D721Med (cell line): ENCODE measurements around the gene HAUS2.

Experiments
- DNase-seq: peaks from one replicate; pipeline ENCODE4 v3.0.0; 2011; ENCODE audit warnings: low spot score; ENCODE audit not compliant: insufficient read length
- FAIRE-seq: peaks from 2 replicates; lab custom pipeline; 2011; peaks lifted over from hg19 to GRCh38; lab: Jason Lieb, UNC
- CTCF ChIP-seq: IDR thresholded peaks from 2 replicates; pipeline ENCODE4 v1.5.1; 2012; ENCODE audit warnings: mild to moderate bottlenecking, control low read depth; ENCODE audit not compliant: insufficient read depth; ENCODE audit errors: missing control alignments

HAUS2 gene

GRCh38 chr15:42575188-42576039, 26.8 kb downstream of the HAUS2 start, which contains the start of gene STARD9:
Gene STARD9 (plus strand): TSS chr15:42575606. CDS start chr15:42575716, 110 bp downstream.
- DNase-seq: peak; percentile 82
- no peak for FAIRE-seq
- TF ChIP-seq CTCF: no peak

- FAIRE-seq: no peak
- DNase-seq: no peak
- TF ChIP-seq CTCF: no peak
Measured at GRCh38 chr15:42576040-42576594, 27.5 kb downstream of the HAUS2 start.

GRCh38 chr15:42576776-42577175, 28.1 kb downstream of the HAUS2 start:
- TF ChIP-seq CTCF: no peak
- no peak for DNase-seq
- FAIRE-seq: no peak

- TF ChIP-seq CTCF: no peak
- no peak for FAIRE-seq
- peak; percentile 23 for DNase-seq
Measured at GRCh38 chr15:42577514-42578031, 28.9 kb downstream of the HAUS2 start.

- DNase-seq (no peak), FAIRE-seq (no peak)
- TF ChIP-seq CTCF: no peak
Measured at GRCh38 chr15:42578984-42579537, 30.4 kb downstream of the HAUS2 start.

- no peak for FAIRE-seq
- TF ChIP-seq CTCF: no peak
- DNase-seq: peak; percentile 41
Measured at GRCh38 chr15:42581272-42581730, 32.7 kb downstream of the HAUS2 start.
